GM18505 (cell line): Measurements from ENCODE around the gene UBE2F.
"Not testable (repeated sequence)": the region's sequence is repeated elsewhere in the genome, so short reads cannot be mapped to it uniquely, and the experiment has no call there.

Experiments
- ATAC-seq: cut with Tn5 transposase; IDR thresholded peaks from one replicate; pipeline ENCODE4 v1.9.1; 2021; ENCODE audit not compliant: unreplicated experiment
- POLR2A ChIP-seq: IDR thresholded peaks from 4 replicates; pipeline ENCODE4 v1.6.1; 2011; ENCODE audit warnings: borderline replicate concordance; ENCODE audit not compliant: insufficient read depth, insufficient read length; ENCODE audit errors: extremely low read depth

UBE2F gene

DNA sequence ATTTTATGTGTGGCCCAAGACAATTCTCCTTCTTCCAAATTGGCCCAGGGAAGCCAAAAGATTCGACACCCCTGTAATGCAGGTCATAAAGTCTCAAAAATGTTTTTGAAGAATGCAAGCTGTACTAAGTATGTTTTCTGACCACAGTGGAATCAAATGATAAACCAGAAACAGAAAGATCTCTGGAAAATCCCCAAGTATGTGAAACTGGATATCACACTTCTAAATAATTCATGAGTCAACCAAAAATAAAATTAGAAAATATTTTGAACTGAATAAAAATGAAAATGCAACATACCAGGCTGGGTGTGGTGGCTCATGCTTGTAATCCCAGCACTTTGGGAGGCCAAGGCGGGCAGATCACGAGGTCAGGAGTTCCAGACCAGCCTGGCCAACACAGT is 34.1 kb upstream of the UBE2F start:
- no peak for TF ChIP-seq POLR2A
- ATAC-seq: no peak

- no peak for ATAC-seq
- no peak for TF ChIP-seq POLR2A
Measured at GRCh38 chr2:237934186-237934585, 32.6 kb upstream of the UBE2F start.

DNA sequence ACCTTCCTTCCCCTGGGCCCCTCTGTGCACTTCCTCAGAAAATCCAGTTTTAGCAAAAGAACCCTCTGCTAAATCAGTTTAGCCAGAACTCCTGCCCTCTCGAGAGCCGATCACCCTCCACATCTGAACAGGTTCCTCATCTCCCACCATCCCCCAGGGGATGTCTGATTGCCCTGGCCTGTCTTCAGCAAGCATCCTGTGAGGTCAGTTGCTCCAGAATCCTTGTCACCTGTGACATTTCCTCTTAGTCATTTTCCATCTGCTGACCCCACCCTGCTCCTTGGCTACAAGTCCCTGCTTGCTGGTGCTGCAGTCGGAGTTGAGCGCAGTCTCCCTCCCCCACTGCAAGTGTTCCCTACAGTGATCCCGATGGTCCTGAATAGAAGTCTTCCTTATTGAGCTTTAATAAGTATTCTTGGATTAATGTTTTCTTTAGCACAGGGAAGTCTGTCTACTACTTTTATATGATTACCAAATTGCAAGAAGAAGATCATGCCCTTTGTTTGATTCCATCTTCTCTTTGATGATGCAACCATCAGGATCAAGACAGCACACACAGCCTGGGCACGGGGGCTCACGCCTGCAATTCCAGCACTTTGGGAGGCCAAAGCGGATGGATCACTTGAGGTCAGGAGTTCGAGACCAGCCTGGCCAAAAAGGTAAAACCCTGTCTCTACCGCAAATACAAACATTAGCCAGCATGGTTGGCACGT is 30.9 kb upstream of the UBE2F start:
- ATAC-seq: no peak

DNA sequence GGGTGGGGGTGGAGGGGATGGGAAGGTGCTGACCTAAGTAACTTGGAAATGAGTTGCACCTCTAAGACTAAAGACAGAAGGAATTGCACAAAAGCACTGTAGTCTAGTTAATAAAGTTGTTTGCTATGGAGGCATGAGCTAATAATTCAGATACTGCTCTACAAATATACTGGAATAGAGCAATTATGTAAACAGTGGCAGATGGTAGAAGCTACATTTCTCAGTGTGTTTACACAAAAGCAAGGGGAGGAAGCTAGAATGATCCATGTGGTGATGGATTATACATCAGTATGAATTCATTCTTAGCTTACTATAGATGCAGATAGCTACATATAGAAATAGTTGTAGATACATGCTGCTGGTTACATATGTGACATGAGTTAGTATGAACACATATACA is 27.6 kb upstream of the UBE2F start:
- no peak for TF ChIP-seq POLR2A
- no peak for ATAC-seq

More for the DNA sequence above, 30.9 kb upstream of the UBE2F start:
- no peak for TF ChIP-seq POLR2A

DNA sequence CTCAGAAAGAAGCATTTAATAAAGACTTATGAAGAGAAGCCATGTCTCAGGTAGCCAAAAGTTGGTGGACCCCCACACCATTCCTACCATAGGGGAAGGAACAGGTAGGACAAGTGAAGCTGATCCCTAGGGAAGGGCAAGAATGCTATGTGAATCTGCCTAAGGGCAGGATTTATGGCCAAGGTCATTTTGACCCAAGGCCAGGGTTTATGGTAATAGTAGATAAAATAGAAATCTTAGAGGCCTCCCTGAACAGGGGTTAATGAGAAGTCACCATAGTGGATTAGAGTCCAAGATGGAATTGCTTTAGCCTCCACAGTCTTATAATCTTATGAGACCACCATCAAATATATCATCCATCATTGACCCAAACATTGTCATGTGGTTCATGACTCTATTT is 26.0 kb upstream of the UBE2F start:
- no peak for ATAC-seq
- no peak for TF ChIP-seq POLR2A

DNA sequence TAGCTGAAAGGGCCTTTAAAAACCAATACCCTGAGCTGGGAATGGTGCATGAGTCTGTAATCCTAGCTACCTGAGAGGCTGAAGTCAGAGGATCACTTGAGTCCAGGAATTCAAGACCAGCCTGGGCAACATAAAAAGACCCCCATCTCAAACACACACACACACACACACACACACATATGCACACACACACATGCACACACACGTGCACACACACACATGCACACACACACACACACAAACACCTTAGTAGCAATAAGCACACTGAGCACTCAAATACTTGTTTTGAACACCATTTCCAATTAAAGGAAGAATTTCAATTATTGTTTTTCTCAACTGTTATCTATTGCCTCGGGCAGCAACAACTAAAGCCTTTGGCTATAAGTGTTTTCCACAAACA is 25.6 kb upstream of the UBE2F start:
- no peak for ATAC-seq
- no peak for TF ChIP-seq POLR2A

DNA sequence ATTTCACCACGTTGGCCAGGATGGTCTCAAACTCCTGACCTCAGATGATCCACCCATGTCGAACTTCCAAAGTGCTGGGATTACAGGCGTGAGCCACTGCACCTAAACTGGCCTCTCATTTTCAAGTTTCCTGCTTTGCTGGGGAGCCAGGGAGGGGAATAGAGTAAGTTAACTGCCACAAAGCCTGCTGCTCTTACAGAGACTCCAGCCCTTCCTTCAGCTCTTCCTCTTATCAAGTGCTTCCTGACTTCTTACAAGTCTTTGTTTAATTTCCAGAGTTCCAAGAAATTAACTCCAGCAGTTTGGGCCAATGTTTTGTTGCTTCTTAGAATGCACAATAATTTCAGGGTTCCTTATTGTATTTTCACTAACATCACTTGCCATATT is 24.3 kb upstream of the UBE2F start:
- no peak for ATAC-seq
- no peak for TF ChIP-seq POLR2A

DNA sequence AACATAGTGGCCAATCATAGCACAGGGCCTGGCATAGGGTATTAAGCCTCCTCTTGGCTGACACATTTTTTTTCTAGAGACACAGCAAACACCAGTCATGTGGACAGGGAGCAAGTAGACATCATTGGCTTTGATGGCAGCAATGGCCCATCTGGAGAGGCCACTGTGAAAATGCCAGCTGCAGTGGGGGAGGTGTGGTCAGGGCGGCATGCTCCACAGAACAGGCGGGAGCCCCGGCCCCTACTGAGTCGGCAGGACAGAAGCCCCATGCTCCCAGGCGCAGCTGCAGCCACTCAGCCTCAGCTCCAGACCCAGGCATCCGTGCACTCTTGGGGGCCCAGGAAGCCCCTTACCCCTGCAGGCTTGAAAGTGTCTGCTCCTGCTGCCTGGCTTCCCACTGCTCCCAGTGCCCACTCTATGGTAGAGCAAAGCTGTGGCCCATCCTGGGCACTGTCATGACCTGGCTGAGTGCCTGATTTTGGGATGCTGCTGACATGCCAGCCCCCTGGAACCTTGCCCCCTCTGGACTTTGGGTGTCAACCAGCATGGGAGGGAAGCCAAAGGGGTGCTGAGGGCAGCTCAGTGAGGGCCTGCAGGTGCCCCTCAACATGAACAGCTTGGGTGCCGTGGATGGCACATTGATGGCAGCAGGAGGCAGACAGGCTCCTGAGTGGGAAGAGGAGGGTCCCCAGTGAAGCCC is 23.3 kb upstream of the UBE2F start:
- no peak for TF ChIP-seq POLR2A
- ATAC-seq: no peak

- TF ChIP-seq POLR2A: no peak
- no peak for ATAC-seq
Measured at GRCh38 chr2:237944302-237944701, 22.5 kb upstream of the UBE2F start.

DNA sequence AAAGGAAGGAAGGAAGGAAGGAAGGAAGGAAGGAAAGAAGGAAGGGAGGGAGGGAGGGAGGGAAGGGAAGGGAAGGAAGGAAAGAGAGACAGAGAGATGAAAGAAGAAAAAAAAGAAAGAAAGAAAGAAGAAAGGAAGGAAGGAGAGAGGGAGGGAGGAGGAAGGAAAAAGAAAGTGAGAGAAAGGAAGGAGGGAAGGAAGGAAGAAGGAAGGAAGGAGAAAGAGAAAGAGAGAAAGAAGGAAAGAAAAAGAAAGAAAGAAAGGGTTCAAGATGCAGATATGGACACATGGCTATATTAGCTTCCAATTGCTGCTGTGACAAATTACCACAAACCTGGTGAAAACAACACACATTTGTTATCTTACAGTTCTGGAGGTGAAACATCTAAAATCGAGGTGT is 20.4 kb upstream of the UBE2F start:
- no peak for ATAC-seq
- no peak for TF ChIP-seq POLR2A

DNA sequence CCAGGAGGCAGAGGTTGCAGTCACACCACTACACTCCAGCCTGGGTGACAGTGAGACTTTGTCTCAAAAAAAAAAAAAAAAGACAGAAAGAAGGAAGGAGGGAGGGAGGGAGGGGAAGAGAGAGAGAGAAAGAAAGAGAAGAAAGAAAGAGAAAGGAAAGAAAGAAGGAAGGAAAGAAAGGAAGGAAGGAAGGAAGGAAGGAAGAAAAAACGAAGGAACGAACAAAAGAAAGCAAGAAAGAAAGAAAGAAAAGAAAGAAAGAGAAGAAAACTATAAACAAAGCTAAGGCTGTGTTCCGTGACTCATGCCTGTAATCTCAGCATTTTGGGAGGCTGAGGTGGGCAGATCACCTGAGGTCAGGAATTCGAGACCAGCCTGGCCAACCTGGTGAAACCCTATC is 15.5 kb upstream of the UBE2F start:
- ATAC-seq: not testable (repeated sequence)

GRCh38 chr2:237951878-237952277 is 14.9 kb upstream of the UBE2F start:
- no peak for ATAC-seq
- no peak for TF ChIP-seq POLR2A

- no peak for ATAC-seq
- no peak for TF ChIP-seq POLR2A
Measured at GRCh38 chr2:237952851-237953250, 14.0 kb upstream of the UBE2F start.

DNA sequence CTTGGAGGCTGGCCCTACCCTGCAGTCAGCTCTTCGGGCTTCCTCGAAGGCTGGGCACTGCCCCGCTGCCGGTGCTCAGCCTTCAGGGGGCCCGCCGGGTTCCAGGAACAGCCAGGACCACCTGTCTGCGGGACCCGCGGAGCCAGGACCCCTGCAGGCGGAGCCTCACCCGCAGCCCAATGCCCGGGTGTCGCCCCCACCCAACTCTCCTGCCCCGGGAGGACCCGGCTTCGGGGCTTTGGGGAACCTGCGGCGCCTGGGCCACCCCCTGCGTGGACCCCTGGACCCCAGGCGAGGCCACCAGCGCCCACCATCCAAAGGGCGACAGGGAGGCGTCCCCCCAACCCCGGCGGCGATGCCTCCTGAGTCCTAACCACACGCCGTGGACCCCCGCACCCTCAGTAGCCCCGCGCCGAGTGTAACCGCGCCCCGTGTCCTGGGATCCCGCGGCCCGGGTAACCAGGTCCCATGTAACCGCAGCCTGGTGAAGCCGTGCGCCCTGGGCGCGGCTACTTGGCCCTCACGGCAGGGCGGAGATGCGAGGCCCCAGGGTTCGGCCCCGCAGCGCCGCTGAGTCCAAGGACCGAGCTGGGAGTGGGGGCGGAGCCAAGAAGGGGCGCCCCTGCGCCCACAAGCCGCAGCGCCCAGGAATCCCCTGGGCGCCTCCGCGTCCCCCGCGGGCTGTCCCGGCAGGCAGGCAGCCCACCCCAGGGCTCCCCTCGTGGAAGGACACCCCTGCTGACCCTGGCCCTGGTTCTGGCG is 11.0 kb upstream of the UBE2F start:
- no peak for ATAC-seq
- TF ChIP-seq POLR2A: no peak
